Glomerular visceral epithelial cell (primary cell): ENCODE data around the gene FAT4.

Experiments
- DNase-seq: peaks from one replicate; pipeline ENCODE4 v3.0.0-alpha.2; 2016; ENCODE audit errors: extremely low spot score

Gene FAT4, protein sequence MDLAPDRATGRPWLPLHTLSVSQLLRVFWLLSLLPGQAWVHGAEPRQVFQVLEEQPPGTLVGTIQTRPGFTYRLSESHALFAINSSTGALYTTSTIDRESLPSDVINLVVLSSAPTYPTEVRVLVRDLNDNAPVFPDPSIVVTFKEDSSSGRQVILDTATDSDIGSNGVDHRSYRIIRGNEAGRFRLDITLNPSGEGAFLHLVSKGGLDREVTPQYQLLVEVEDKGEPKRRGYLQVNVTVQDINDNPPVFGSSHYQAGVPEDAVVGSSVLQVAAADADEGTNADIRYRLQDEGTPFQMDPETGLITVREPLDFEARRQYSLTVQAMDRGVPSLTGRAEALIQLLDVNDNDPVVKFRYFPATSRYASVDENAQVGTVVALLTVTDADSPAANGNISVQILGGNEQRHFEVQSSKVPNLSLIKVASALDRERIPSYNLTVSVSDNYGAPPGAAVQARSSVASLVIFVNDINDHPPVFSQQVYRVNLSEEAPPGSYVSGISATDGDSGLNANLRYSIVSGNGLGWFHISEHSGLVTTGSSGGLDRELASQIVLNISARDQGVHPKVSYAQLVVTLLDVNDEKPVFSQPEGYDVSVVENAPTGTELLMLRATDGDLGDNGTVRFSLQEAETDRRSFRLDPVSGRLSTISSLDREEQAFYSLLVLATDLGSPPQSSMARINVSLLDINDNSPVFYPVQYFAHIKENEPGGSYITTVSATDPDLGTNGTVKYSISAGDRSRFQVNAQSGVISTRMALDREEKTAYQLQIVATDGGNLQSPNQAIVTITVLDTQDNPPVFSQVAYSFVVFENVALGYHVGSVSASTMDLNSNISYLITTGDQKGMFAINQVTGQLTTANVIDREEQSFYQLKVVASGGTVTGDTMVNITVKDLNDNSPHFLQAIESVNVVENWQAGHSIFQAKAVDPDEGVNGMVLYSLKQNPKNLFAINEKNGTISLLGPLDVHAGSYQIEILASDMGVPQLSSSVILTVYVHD (N-terminal part only)

DNA sequence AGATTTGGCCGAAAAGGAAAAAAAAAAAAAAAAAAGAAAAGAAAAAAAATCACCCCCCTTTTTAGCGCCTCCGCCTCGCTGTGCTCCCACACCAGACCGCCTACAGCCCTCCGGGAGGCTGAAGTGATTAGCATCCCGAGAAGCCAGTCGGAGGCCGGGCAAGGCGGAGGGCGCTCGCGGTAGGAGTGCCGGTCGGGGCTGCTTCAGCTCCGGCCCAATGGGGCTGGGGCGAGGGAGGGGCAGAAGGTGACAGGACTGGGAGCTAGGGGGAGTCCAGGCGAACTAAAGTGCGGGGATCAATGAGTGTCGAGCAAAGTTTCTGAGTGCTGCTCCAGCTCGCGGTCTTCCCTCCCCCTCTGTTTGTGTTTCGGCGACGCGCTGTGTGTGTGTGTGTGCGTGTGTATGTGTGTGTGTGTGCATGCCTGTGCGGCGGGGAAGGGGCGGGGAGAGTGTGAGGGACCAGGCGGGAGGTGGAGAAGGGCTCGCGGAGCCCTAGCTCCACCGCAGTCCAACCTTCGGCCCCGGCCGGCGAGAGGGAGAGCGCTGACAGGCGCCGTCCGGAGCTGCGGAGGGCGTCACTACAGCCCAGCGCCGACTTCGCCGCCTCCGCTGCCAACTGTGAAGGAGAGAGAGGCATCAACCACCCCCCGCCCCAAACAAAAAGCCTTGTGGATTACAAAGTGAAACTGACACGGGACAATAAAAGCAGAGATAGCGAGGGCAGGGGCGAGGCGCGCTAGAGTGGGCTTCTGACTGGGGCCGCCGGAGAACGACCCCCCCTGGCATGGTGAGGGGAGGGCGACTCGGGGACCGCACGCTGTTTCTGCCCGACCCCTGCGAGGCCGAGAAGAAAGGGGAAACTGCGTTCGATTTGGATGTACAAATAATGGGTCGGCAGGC, at the start of gene FAT4:
FAT4 (plus strand) TSS at position 280 of the 900 bp plus-strand sequence. CDS start 1,457 bp downstream, outside the sequence.
- peak; percentile 96 for DNase-seq

DNA sequence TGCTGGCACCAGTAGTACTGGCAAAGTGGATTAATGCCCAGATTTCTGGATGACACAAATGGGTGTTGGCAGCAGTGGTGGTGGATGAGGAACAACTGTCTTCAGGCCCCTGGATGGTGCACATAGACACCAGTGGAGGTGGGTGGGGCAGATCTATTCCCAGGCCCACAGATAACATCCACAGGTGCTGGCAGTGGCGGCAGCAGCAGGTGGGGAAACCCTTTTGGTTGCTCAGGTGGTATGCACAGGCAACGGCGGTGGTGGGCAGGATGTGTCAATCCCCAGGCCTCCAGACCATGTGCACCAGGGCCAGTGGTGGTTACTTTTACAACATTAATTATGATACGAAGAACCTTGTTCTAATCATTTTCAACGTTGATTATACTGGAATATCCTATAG, 48.9 kb upstream of the FAT4 start:
- DNase-seq, result no peak

DNA sequence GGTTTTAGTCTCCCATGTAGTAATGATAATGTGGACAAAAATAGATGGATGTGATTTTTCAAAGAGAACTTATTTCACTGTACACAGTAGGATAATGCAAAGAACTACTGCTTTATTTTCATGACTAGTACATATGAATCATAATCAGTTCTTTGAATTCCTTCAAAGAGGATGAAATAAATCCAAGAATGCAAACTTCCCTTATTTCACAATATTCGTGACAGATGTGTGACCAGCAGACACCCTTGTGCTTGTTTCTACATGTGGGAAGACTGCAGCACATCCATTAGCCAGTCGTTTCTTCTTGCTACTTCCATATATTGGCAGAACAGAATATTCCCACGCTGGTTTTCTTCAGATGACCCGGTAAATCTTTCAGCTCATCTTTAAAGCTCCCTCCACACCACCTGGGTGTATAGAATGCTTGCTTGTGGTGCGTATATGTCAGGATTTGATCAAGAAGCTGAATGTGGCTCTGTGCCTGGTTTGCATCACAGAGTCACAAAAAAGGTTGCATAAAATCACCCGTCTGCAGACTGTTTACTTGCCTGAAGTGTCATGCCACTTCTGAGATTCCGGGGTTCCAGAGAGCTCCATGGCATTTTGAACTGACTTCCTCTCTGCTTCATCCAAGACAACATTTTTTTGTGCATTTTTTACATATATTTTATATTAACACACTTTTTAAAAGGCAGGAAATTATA, 47.7 kb upstream of the FAT4 start:
- no peak for DNase-seq

DNA sequence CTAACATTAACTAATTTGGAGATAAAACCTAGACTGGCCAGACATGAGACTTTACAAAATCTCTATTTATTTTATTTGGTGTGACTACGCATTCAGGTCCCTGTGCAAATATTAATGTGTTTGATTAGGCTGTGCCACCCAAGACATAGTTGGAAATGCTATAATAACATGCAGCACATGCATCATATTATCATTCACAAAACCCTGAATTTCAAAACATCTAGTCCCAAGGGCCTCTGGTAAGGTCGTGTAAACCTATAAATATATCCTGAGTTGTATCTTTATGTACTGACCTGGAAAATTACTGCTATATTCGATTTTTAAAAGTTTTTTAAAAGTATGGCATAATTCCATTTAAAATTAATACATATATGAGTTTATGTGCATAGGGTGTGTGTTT, 47.1 kb upstream of the FAT4 start:
- no peak for DNase-seq

DNA sequence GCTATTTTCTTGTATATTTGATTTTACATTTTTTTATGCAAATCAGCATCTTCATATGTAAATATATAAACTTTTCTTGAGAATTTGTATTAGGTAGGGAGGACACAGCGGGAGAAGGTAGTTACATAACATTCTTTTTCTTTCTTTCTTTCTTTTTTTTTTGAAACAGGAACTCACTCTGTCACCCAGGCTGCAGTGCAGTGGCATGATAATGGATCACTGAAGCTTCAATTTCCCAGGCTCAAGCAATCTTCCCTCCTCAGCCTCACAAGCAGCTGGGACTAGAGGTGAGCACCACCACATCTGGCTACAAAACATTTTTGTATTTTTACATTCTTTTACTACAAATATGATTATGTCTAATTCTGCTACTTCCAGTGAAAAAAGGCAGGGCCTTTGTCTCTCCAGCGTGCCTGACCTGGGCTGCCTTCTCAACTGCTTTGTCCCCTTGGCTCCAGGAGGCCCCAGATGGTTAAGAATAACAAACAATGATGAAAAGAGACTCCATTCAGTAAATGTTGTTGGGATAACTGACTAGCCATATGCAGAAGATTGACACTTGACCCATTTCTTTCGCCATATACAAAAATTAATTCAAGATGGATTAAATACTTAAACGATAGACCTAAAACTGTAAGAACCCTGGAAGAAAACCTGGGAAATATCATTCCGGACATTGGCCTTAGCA, 46.5 kb upstream of the FAT4 start:
- DNase-seq, result no peak

DNA sequence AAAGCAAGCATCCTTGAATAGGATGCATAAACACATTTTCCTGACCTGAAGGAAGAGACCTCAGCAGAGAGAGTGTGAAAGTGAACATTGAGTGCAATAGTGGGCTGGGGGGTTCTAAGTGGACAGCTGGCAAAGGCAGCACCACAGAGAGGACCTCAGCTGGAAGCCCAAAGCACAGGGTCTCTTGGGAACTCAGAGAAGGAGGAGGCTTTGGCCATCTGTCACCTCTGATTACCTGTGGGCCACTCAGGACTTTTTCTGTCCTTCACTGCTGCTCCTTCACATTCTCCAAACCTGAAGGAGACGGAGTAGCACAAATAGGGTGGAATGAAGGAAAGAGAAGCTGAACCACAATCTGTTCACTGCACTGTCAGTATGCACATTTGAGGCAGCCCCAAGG, 37.9 kb upstream of the FAT4 start:
- DNase-seq, result no peak

DNA sequence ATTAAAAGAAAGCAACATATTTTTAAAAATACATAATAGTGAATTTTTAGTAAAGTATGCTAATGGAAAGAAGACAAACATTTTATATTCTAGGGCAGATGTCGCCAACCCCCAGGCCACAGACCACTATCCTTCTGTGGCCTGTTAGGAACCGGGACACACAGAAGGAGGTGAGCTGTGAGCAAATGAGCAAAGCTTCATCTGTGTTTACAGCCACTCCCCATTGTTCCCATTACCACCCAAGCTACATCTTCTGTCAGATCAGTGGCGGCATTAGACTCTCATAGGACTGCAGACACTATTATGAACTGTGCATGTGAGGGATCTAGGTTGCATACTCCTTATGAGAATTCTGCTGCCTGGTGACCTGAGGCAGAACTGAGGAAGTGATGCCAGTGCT, 37.0 kb upstream of the FAT4 start:
- no peak for DNase-seq

DNA sequence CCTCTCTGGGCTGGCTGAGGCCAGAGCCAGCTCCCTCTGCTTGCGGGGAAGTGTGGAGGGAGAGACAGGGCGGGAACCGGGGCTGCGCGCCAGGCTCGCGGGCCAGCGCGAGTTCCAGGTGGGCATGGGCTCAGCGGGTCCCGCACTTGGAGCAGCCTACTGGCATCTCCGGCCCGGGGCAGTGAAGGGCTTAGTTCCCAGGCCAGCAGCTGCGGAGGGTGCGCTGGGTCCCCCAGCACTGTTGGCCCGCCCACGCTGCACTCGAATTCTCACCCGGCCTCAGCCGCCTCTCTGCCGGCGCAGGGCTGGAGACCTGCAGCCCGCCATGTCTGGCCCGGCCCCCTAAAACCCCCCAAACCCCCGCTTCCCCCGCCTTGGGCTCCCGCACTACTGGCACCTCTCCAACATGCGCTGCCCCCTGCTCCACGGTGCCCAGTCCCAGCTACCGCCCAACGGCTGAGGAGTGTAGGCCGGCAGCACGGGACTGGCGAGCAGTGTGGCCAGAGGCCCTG, 33.8 kb upstream of the FAT4 start:
- DNase-seq, result no peak

DNA sequence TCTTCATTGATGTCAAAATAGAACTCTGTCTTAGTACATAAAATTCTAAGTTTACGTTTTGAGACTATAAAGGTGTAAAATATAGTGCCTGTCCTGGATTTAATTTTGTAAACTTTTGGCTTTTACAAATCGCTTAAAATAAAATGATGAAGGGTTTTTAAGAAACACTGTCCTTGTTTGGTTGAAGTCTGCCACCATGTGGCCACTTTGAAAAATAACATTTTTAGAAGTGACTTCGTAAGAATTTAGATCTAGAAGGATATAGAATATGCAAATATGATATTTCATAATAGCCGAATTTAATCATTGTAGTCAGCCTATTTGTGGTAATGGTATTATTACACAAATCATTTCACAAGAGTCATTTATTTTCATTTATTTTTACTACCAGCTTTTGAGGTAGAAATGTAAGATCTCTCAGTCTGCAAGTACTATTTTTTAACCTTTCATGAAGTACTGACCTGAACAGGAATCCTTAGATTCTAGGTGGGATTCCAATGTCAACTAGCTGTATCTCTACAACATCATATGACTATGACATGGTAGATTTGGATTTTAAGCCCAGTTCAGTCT, 31.0 kb upstream of the FAT4 start:
- peak; percentile 28 for DNase-seq

DNA sequence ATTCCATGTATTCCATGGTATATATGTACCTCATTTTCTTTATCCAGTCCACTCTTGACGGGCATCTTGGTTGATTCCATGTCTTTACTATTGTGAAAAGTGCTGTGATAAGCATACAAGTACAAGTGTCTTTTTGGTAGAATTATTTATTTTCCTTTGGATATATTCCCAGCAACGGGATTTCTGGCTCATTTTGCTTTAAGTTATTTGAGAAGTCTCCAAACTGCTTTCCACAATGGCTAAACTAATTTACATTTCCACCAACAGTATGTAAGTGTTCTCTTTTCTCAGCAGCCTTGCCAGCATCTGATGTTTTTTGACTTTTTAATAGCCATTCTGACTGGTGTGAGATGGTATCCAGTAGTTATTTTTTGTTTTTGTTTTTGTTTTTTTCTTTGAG, 17.6 kb upstream of the FAT4 start:
- DNase-seq, result no peak

DNA sequence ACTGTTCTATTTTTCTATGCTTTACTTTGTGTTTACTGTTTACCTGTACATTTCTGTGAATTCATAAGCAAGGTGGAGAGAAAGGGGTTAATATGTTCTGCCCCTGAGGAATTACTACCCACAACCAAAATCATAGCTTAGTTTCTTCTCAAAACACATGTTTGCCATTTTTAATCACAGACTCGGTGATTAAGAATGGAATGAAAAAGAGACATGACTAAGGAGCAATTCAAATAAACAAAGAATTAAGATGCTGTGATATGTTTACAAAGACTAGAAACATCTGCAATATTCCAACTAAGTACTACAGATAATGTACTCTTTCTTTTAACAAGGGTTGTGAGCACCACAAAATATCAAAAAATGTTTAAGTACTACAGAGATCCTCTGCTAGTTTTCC, 11.7 kb upstream of the FAT4 start:
- DNase-seq, result no peak

DNA sequence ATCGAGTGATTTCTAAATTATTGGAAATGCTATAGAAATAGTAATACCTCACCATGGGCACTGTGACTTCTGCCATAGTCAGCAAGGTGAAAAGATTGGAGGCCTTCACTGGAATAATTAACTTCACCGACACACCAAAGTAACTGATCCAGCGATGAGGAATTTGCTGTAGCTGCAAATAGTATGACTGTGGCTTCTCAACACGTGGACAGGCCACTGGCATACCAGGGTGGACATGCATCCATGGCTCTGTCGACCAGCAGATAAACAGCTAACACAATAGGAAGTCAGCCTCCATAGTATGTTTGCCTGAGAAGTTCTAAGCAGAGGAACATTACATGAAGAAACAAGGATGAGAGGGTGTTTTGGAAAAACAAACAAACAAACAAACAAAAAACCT, 10.9 kb upstream of the FAT4 start:
- no peak for DNase-seq

DNA sequence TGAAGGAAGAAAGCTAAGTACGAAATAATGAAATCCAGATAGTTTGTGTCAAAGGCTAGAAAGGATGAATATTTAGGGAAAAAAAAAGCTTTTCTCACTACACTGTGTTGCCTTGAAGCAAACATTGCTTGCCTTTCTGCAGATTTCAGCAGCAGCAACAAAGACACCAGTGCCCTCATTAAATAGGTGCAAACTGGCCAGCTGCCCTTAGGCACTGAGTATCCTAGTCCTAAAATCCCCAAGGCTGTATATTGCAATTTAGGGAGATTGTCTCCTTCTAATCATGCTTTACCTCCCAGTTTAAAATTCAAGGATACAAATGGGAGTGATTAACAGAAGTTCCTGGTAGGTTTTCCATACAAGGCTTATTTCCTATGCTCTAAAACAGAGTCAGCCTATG, 8.6 kb upstream of the FAT4 start:
- DNase-seq, result no peak

DNA sequence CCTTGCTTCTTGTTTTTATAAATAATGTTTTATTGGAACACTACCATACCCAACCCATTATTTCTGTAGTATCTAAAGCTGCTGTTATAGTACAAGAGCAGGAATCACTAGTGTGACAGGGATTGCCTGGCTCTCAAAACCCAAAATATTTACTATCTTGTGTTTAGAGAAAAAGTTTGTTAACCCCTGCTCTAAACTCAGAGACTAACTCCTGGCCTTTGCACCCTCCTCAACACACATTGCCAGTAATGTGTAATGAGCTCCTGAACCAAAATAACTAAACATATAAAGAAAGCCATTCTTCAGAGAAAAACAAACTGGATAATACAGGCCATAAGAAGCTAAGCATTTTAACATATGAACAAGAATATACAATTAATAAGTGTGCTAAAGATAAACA, 8.2 kb upstream of the FAT4 start:
- no peak for DNase-seq

DNA sequence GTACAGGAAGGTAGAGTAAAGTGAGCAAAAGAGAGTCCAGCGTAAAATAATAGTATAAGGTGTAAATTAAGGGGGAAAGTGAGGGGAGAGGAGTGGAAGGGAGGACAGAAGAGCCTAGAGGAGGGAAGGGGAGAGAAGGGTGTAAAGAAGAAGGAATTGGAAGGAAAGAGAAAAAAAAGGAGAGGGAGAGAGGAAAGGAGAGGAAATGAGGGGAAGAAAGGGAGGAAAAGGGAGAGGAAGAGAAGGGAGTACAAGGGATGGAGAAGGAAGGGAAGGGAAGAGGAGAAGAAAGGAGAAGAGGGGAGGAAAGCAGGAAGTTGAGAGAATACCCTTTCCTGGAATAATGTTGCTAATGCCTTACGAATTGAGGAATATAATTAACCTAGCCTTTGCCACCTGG, 3.3 kb upstream of the FAT4 start:
- no peak for DNase-seq

DNA sequence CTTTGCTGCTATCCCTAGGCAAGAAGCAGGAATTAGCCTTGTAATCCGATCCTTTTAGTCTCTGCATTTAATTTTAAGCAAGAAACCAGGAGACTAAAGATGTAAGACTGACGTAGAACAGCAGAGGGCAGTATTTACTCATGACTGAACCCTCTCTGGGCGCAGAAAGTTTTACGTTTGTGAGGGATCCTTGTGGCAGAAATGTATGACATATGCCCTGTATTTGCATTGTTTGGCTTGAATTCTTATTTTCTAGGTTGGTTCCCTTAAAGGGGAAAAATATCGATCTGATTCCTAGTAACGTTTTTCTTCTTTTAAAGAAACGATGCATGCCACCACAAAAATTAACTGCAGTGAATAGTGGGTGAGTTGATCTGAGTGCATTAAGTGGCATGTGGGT, 1.3 kb upstream of the FAT4 start:
- peak; percentile 85 for DNase-seq

DNA sequence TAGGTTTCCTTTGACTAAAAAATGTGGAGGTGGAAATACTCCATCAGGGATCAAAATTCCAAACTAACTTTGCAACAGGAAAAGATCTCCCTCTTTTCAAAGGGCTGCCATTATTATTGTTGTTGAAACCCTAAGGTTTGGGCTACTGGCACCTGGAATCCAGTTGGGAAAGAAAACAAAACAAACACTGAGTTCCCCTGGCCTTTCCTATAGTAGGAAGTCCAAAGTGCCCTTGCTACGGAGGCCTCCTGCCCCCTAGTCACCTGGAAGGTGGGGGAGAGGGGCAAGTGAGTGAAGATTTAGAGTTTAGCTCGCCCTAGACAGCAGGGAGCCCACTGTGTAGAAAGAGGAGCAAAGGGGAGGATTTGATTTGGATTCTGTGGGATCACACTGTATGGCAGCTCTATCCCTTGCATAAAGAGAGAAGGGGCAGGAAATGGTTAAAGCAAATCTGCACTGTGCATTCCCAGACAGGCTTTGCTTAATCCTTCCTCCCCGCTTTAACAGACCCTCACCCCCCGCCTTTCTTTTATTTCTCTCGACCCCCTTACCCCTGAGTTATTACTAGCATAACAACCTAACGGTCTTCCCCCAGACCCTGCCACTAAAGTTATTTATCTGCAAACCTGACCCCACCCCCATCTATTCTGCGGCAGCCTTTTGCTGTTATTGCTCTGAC, 627 bp upstream of the FAT4 start:
- no peak for DNase-seq

DNA sequence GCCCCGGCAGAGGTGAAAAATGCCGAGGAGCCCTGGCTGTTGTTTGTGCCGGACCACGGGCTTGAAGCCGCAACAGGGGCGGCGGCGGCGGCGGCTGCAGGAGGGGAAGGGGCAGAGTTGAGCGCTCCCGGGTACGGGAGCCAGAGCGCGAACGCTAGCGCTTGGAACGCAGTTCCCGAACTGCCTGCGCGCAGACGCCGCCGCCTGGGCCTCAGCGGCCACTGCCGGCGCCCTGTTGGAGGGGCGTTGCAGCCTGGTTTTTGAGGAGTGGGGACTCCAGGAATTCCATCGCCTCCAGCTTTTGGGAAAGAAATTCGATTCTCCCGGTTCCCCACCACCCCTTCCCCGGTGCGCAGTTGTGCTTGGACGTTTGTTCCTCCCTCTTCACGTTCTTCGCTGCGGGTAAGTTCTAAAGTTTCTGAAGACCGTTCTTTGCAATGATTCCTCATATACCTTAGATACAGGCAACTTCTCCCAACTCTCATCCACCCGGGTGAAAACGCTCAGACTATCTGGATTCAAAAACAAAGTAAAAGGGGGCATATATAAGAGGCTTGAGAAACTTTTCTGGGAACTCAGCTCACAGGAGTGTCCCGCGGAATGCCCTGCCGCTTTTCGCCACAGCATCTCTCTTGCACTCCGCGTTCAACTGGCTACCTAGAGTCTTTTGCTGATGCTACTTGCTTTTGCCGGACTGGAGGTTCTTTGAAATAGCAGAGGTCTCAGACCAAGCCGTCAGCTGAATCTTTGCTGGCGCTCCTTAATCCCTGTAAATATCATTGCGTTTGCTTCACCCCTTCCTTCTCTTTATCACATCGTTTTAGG, 1.0 kb downstream of the FAT4 start:
- DNase-seq, result peak; percentile 54
